ENCODE results near the gene ULBP2. TPM values are rescaled to one million over a fixed set of nuclear protein-coding genes. Genes with fewer than 3 reads are reported as not detected.

Gene ULBP2
- polyA plus RNA-seq, 1 donor (not counting 4 experiments of a cell fraction or from before 2014, with no cell fraction given) = 11.8 TPM

DNA sequence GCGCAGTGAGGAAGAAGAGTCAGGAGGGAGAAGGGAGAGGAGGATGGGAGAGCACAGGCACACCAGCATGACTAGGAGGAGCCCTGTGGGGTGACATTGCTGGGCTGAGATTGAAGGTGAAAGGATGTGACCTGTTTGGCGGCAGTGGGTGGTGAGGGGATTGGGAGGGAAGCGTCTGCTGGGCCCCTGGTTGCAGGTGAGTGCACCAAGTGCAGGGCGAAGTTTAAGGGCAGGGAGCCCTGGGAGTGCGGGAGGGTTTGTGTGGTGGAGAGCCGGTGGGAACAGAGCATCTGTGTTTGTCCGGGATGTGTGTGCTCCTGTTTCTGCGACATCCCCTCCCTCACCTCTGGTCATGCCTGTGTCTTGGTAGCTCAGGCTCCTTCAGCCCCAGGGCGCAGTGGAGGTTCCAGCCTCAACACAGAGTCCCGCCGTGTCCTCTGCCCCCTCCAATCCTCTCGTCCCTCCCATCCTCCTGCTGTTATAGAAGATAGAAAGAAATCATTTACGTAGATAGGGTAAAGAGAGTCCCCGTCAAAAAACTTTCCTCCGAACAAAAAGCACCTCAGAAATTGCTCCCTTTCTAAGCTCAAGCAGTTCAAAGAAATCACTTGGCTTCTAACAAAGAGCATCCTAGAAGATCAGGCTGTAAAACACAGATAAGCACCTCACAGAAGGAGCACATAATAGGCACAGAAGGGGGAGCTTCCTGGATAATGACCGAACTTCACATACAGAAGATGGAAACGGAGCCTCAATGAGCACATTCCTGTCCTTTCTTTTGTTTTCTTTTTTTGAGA, 46.9 kb downstream of the ULBP2 start:
- Histone ChIP-seq H3K9me3 (ENCODE audit: control insufficient read depth, low read depth, low read length) (peaks cover 6% of the 10 kb centered on the region), H3K4me1 (ENCODE audit: control insufficient read depth, extremely low read depth, insufficient read depth, low read length) (peaks cover 14% of the 10 kb centered on the region), H3K27ac (ENCODE audit: control insufficient read depth, insufficient read depth, low read length) (no peak overlapping the region), H3K9ac (ENCODE audit: control insufficient read depth, extremely low read depth, insufficient read depth, low read length) (no peak overlapping the region), H2AFZ (ENCODE audit: control insufficient read depth, low read length) (no peak overlapping the region), H3K4me3 (ENCODE audit: control insufficient read depth in 2 of 3, extremely low read depth in 1 of 3, insufficient read depth in 2 of 3, low read depth in 1 of 3, low read length in 3 of 3) (no peak overlapping the region), H3K36me3 (ENCODE audit: control insufficient read depth in 2 of 2, extremely low read depth in 1 of 2, insufficient read depth in 2 of 2, low read length in 2 of 2) (no peaks in the 10 kb centered on the region), H3K4me2 (ENCODE audit: control insufficient read depth, extremely low read depth, insufficient read depth, low read depth, low read length) (no peak overlapping the region), H3K79me2 (ENCODE audit: control insufficient read depth, insufficient read depth, low read length) (no peaks in the 10 kb centered on the region), H4K20me1 (ENCODE audit: control insufficient read depth, extremely low read depth, insufficient read depth, low read length) (no peaks in the 10 kb centered on the region), H3K27me3 (ENCODE audit: control insufficient read depth, extremely low read depth, insufficient read depth, low read length) (peaks cover 84% of the 10 kb centered on the region), H3K9me1 (ENCODE audit: control insufficient read depth, extremely low read depth, insufficient read depth, low read length) (no peaks in the 10 kb centered on the region)
- dilution Hi-C loops (cut with MboI; ENCODE audit: extremely low pct_ligation_motif_present, low sequenced_read_pairs) = no loop called here
- TF ChIP-seq, protein P1, sequence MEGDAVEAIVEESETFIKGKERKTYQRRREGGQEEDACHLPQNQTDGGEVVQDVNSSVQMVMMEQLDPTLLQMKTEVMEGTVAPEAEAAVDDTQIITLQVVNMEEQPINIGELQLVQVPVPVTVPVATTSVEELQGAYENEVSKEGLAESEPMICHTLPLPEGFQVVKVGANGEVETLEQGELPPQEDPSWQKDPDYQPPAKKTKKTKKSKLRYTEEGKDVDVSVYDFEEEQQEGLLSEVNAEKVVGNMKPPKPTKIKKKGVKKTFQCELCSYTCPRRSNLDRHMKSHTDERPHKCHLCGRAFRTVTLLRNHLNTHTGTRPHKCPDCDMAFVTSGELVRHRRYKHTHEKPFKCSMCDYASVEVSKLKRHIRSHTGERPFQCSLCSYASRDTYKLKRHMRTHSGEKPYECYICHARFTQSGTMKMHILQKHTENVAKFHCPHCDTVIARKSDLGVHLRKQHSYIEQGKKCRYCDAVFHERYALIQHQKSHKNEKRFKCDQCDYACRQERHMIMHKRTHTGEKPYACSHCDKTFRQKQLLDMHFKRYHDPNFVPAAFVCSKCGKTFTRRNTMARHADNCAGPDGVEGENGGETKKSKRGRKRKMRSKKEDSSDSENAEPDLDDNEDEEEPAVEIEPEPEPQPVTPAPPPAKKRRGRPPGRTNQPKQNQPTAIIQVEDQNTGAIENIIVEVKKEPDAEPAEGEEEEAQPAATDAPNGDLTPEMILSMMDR (optimal IDR thresholded peaks at IDR 0.05 in 1 of 3, IDR thresholded peaks at IDR 0.05 in 1 of 3, conservative IDR thresholded peaks at IDR 0.05 in 1 of 3; ENCODE audit: extremely low read depth in 1 of 3, insufficient read depth in 2 of 3, low read length in 3 of 3) = no peak
- TF ChIP-seq EZH2 (IDR thresholded peaks at IDR 0.05; ENCODE audit: low read length) = no peak
- FAIRE-seq (no peak), DNase-seq (ENCODE audit: low read depth, low spot score) (no peak)

GRCh38 chr6:149990212-149990660, 48.4 kb downstream of the ULBP2 start:
- DNase-seq (ENCODE audit: low read depth, low spot score) (no peak), FAIRE-seq (no peak)
- H4K20me1 ChIP-seq (ENCODE audit: control insufficient read depth, extremely low read depth, insufficient read depth, low read length) = no peaks in the 10 kb centered on the region

More at GRCh38 chr6:149990212-149990660, 48.4 kb downstream of the ULBP2 start:
- Histone ChIP-seq H3K9me3 (ENCODE audit: control insufficient read depth, low read depth, low read length) (peaks cover 6% of the 10 kb centered on the region), H3K9ac (ENCODE audit: control insufficient read depth, extremely low read depth, insufficient read depth, low read length) (no peak overlapping the region), H3K9me1 (ENCODE audit: control insufficient read depth, extremely low read depth, insufficient read depth, low read length) (no peaks in the 10 kb centered on the region), H2AFZ (ENCODE audit: control insufficient read depth, low read length) (peak overlapping the region; percentile 6), H3K79me2 (ENCODE audit: control insufficient read depth, insufficient read depth, low read length) (no peaks in the 10 kb centered on the region), H3K27ac (ENCODE audit: control insufficient read depth, insufficient read depth, low read length) (no peak overlapping the region), H3K36me3 (ENCODE audit: control insufficient read depth in 2 of 2, extremely low read depth in 1 of 2, insufficient read depth in 2 of 2, low read length in 2 of 2) (no peaks in the 10 kb centered on the region), H3K4me1 (ENCODE audit: control insufficient read depth, extremely low read depth, insufficient read depth, low read length) (peaks cover 14% of the 10 kb centered on the region), H3K4me3 (ENCODE audit: control insufficient read depth in 2 of 3, extremely low read depth in 1 of 3, insufficient read depth in 2 of 3, low read depth in 1 of 3, low read length in 3 of 3) (peak overlapping the region in 2 of 3 experiments; percentile 54 to 63), H3K4me2 (ENCODE audit: control insufficient read depth, extremely low read depth, insufficient read depth, low read depth, low read length) (peak overlapping the region; percentile 83), H3K27me3 (ENCODE audit: control insufficient read depth, extremely low read depth, insufficient read depth, low read length) (peaks cover 78% of the 10 kb centered on the region)
- dilution Hi-C loops (cut with MboI; ENCODE audit: extremely low pct_ligation_motif_present, low sequenced_read_pairs) = no loop called here
- TF ChIP-seq, protein P1 (optimal IDR thresholded peaks at IDR 0.05 in 1 of 3, IDR thresholded peaks at IDR 0.05 in 1 of 3, conservative IDR thresholded peaks at IDR 0.05 in 1 of 3; ENCODE audit: extremely low read depth in 1 of 3, insufficient read depth in 2 of 3, low read length in 3 of 3) = no peak
- peak; percentile 79 for TF ChIP-seq EZH2 (IDR thresholded peaks at IDR 0.05; ENCODE audit: low read length)

Measured in keratinocyte (primary cell).